HG02840 (cell line): ENCODE data around the gene CMTM6.
"Not testable (repeated sequence)": the region's sequence is repeated elsewhere in the genome, so short reads cannot be mapped to it uniquely, and the experiment has no call there.

Source experiments
- ATAC-seq: cut with Tn5 transposase; IDR thresholded peaks from one replicate; pipeline ENCODE4 v1.9.1; 2021; ENCODE audit warnings: mild to moderate bottlenecking, moderate library complexity, moderate number of reproducible peaks; ENCODE audit not compliant: unreplicated experiment, low FRiP score

The CMTM6 gene

DNA sequence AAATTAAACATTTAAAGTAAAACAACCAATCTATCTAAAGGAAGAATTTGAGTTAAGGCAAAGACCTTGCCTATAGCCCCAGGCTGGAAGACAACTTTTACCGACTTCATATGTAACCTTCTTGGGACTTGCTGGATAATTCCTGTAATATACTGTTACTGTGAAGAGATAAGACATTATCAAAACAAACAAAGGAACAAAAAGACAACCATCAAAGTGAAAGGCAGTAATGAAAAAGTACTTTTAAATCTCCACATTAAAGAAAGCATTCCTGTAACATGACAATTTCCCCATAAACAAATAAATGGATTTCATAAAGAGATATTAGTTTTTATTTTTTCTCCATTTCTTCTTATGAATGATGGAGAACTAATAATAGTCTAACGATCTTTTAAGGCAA, 2.4 kb downstream of the CMTM6 start:
- no peak for ATAC-seq

DNA sequence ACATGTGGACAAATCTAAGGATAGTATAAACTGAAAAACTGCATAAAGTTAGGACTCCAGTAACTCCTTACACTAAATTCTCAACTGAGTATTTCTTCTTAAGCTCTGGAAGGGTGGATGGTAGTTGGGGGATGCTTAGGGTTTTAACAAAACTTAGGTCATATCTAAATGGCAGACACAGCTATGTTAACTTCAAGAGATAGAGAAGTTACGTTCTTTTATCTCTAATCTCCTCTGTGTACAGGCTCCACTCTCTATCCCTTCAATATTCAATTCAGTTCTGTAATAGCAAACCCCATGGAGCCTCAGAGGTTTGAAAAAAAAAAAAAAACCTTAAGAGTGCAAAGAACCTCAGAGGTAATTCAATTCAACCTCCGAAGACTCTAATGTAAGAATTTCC, 3.1 kb downstream of the CMTM6 start:
- no peak for ATAC-seq

DNA sequence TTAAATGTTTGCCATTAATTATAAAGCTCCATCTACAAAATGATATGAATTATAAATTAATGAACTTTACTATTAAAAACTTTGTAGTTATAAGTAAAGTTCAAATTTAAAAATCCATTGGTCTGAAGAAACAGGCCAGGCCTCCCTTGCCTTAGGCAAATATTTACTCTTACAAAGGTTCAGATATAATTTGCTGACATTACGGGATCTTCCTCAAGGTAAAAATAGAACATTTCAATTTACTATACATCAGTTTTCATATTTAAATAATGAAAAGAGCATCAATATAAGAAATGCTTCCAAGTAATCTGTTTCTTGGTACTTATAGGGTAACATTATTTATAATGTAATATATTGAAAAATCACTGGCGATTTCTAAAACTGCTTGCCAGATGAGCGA, 3.7 kb downstream of the CMTM6 start:
- ATAC-seq = no peak

DNA sequence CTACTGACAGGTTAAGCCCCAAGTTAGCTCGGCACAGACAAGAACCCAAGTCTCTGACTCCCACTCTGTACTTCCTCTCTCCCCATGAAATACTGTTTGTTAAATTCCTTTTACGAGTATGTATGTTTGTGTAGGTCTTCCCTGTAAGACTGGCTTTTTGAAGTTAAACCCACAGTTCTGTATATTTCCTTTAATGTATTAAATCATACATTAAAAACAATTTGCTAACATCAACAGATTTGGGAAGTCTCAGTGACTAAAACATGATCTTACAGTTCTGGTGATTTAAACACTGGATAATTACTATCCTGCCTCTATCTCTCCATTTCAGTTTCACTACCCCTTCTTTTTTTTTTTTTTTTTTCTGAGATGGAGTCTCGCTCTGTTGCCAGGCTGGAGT, 4.4 kb downstream of the CMTM6 start:
- ATAC-seq = no peak

DNA sequence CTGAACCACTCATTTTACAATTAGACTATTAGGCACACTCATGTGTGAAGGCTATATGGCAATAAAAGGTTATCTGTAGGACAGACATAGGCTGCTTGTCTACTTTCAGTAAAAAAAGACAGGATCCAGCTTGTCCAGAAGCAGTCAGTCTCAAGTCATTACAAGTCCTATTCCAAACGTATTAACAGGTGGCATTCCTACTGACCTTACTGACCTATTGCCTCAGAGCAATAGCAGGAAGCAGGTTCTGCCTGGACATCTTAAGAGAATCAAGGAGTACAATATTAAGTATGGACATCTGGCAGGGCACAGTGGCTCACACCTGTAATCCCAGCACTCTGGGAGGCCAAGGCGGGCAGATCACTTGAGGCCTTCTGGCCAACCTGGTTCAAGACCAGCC, 7.0 kb downstream of the CMTM6 start:
- no peak for ATAC-seq

DNA sequence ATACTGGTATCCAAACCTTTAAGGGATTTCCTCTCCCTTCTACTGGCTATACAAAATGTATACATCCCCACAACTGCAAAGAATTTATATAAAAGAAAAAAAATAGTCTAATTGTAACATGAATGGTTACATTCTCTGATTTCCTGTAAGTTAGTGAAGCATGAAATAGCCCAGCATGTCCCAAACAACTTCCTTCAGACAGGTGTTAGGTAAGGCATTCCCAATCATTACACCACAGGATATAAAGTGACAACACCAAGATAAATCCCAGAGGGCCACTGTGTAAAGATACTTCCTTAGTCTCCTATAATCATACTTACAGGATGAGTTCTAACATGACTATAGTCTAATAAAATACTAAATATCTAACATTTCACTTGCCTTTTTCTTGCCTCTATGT, 7.6 kb downstream of the CMTM6 start:
- ATAC-seq = no peak

DNA sequence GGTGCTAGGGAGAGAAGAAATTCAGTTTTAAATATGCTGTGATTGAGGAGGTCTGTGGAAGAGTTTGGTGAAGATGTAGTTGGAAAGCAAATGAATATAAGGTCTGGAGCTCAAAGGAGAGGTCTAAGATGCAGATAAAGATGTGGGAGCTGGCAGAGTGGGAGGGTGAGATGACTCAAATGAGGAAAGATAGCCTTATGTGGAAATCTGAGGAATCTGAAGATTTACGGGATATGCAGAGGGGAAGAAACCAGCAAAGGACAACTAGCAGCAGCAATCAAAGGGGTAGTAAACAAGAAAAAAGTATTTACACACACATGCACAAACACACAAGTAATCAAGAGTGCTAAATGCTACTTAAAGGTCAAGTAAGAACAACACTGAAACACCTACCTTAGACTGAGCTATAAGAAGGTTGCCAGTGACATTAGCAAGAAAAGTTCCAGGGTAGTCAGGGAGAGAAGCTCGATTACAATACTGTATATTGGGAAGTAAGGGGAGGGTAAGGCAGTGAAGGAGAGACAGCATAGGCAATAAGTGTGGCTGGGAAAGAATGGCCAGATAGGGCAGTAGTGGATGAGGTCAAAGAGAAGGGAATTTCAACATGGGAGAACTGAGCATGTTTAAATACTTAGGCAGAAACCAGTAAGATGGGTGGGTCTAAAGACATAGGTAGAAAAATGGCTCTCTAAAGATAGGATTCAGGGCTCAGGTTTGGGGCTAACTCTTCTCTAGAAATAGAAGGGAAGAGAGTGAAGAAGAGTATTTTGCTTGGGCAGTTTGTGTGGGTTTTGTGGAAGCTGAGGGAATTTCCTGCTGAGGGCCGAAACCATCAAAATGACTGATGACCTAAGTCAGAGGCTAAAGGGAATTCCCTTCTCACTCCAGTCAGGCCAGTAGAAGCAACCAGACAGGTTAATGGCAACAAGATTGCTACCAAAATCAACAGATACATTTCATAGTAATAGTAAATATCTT, 8.9 kb downstream of the CMTM6 start:
- peak; percentile 80 for ATAC-seq

DNA sequence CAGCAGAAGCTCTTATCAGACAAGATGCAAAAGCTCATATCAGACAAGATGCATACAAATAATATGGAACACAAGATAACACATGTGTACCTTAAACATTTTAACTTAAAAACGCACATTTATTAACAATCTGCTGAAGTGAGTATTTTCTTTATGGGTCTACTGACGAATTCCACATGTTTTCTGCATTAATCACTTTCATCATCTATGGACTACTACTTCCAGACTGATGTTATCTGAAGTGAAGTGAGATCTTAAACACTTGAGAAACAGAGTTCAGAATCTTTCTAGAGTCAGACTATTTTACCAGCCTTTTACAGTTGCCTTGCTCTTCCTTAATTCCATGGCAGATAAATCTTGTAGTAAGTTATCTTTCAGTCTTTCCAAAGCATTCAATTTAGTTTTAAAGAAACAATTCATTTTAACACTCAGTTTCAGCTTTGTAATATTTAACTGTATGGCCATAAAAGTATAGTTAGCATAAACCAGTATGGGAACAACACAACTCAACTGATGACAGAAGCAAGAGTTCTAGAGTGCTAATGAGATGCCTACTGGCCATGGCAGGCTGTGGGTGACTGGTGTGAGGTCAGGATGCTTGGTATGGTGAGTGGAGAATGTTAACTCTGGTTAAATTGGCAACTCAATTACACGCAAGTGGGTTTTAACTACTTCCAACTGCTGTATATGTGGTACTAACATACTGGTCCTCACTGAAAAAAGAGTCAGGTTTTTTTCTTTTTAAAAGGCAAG, 9.8 kb downstream of the CMTM6 start:
- ATAC-seq = no peak

DNA sequence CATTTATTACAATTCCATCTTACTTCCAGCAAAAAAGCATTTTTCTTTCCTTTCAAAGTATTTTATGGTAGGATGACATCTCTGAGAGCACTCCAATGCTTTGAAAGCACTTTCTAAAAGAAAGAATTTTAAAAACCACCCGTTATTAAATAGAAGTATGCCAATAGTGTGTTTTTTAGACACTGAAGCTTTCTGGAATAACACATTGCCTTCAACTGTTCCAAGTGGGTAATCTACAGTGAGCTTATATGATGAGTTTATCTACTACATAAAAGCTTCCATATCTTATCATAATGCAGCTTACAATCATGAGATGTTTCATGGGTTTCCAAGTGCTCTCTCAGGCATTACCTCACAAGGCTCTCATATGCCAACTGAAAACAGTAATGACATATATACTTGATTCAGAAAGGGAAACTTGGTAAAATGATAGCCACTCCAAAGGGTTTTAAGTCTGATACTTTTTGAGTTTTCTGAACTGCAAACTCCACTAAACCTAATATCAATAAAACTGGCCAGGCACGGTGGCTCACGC, 14.1 kb downstream of the CMTM6 start:
- ATAC-seq = no peak

DNA sequence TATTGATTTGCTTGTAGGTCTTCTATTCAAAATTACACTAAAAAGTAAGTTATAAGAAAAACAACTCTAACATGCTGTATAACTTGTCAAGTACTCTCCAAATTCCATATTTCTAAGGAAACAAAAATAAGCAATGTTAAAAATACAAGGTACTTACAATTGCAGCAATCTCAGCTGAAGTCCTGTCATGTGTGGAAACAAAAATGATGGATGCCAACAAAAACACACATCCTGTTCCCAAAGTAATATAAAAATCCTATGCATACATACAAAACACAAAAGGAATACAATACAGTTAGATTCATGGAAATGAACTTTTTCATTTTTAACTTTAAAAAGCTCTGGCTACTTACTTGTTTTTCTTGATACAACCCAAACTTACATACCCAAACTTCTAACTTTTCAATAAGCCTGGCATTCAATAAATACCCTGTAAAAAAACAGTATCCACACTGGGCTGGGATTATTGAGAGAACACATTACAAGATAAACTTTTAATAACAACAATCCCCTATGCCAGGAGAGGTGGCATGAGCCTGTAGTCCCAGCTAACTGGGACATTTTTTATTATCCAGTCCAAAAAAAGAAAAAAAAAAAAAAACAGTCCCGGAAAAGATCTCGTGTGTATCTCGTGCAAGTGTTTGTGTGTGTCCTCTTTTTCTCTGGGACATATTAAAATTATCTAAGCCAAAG, 14.7 kb downstream of the CMTM6 start:
- ATAC-seq = no peak

DNA sequence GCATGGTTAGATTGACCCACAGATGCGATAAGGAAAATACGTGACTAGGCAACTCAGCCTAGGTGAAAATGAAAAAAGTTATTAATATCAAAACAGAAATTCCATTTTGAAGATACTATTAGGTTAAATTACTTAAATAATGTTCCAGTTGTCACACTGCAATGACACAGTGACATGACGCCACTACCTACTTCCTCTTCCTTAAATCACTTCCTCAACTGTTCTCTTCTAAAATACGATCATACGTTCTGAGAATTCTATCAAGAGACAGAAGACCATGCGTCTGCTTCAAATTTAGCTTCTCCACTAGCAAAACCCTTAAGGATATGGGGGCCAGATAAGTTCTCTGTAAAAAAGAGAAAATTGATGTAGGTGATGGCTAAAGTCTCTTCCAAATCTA, 18.2 kb downstream of the CMTM6 start:
- no peak for ATAC-seq

DNA sequence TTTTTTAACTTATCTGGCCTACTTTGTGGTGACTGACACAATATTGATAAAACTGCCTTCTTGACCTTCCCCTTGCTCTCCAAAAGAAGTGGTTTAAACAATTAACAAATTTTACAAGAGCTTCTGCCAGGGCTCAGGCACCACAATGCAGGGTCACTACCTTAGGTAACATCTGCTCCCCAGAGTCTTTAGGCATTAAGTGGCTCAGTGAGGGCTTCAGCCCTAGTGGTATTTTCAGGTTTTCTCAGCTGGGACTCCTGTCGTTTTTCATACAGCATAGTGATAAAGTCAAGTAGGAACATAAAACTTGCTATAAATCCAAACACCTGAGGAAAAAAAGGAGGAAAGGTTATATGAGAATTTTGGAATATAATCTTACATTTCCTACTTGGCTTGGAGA, 18.9 kb downstream of the CMTM6 start:
- no peak for ATAC-seq

DNA sequence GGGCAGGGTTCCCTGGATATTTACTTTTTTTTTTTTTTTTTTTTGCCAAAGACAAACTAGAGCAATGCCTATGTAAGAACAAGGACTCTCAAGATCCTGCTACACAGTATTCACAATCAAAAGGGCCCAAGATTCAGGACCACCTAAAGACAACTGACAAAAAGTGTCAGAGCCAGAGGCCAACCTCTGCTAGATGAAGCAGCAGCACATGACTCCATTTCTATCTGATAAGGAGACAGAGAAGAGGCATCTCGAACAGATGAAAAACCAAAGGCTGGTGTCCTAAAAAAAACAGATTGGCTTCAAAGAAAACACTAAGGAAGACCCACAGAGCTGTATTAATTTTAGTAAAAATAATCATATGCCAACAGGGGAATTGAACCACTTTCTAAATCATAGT, 20.0 kb downstream of the CMTM6 start:
- no peak for ATAC-seq

DNA sequence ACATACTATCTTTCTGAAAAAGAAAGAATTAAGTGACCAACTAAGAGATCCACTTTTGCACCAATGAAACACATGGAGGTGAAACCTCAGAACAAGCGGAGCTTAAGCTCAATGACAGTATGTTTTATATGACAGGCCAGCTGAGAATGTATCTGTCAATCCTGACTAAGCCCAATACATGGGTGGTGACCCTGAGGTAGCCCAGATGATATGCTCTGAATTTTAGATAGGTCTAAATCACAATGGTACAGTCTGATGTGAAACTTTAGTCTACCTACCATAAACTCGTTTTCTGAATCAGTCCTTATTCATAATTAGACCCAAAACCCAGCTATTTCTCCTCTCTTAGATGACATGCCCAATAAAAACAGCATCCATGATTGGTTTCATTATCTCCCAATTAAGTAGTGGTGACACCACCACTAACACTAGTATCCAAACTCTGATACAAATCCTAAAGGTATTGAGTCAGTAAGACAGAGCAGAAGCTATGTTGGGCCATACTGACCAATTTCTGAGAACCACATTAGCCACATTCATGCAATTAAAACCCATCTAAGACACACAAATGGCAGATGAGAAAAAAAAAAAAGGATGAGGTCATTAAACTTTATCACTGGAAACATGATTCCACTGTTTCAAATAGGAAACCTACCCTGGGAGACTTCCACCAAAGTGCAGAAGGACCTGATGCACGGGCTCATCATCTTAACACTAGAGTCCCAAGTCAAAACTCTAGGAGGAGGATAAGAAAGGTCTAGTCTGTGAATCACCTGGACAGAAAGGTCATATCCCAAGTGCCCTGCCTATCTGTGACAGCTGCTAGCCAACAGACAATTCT, 20.6 kb downstream of the CMTM6 start:
- no peak for ATAC-seq

DNA sequence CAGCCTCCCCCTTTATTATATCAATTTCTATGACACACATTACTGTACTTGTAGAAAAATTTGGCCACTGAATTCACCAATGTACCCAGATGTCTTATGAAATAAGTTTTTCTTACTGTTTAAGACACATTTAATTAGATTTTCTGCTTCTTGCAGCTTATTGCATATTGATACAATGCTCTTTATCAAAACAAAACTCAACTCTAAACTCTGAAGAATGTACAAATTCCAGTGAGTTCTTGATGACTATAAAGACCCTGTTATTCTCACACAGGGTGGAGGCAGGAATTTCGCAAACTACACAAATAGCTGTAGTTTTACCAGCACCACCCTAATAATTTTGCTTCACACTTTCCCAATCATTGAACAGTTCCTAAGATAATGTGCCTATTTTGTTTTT, 22.0 kb downstream of the CMTM6 start:
- ATAC-seq = no peak

DNA sequence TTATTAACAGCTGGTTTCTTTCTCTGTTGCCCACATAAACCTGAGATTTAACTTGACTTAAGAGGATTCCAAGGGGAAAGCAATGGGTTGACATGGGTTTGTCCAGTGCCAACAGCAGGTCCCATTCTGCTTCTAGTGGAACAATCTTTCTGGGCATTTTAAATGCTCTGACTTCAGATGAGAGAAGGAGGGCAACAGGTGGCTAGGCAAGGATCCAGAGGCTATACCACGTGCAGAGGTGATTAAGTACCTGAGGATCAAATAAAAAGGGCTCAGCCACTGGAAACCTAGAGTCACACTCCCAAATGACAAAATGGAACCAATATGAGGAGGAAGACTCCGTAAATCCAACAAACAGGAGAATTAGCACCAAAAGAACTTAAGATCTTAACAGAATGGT, 28.5 kb downstream of the CMTM6 start:
- no peak for ATAC-seq

DNA sequence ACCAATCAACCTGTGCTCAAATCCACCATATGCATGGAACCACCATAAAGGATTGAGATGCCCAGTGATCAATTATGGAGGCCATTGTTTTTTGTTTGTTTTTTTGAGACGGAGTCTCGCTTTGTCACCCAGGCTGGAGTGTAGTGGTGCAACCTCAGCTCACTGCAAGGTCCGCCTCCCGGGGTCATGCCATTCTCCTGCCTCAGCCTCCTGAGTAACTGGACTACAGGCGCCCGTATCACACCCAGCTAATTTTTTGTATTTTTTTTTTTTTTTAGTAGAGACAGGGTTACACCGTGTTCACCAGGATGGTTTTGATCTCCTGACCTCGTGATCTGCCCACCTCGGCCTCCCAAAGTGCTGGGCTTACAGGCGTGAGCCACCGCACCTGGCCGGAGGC, 30.5 kb downstream of the CMTM6 start:
- ATAC-seq = not testable (repeated sequence)

DNA sequence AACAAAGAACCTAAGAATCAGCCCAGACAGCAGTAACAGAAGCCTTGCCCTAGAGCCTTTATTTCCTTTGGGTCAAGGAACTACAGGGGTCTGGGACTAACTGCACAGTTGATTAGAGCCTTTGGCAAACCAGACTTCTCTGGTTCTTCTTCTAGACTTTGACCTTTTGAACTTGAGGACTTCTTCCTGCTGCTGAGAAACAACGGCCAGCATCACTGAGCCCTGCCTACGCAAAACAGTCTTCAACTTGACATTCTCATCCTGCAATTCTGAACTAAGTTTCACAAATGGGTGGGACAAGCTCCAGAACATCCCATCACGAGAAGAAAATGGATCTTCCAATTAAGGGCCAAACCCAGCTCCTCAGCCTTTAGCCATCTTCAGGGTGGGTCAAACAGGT, 31.4 kb downstream of the CMTM6 start:
- ATAC-seq = no peak

DNA sequence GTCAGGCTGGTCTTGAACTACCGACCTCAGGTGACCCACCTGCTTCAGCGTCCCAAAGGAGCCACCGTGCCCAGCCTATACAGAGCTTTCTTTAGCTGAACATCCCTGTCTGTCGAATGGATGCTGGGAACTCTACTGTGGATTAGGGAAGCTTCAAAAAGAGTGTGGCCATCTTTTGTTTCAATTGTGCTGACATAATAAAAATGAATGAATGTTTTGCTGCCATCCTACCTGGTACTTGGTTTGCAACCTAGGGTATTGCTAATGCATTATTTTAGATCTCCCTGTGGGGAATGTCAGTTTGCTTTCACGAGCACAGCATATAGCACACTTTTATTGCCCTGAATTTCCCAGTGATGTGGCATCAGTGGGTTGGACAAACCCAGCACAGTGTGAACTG, 32.3 kb downstream of the CMTM6 start:
- no peak for ATAC-seq
